IMR-90 (cell line): ENCODE data around the gene STAT1.

Experiments used
- CTCF ChIP-seq: conservative IDR thresholded peaks from 2 replicates; pipeline ENCODE4 v1.5.1; 2012; ENCODE audit warnings: mild to moderate bottlenecking, low read depth, low read length, improper control_type of control experiment
- MAFK ChIP-seq: IDR thresholded peaks from 2 replicates; pipeline ENCODE4 v1.6.1; 2012; ENCODE audit warnings: low read depth, low read length, improper control_type of control experiment
- MXI1 ChIP-seq: IDR thresholded peaks from 2 replicates; pipeline ENCODE4 v1.6.1; 2012; ENCODE audit warnings: low read depth, mild to moderate bottlenecking, low read length, moderate library complexity, borderline replicate concordance
- POLR2A ChIP-seq: IDR thresholded peaks from 2 replicates; pipeline ENCODE4 v1.6.1; 2012; ENCODE audit warnings: mild to moderate bottlenecking, low read depth, low read length
- RAD21 ChIP-seq: IDR thresholded peaks from 2 replicates; pipeline ENCODE4 v1.6.1; 2012; ENCODE audit warnings: low read length, improper control_type of control experiment
- RFX5 ChIP-seq: IDR thresholded peaks from 2 replicates; pipeline ENCODE4 v1.8.0; 2012; ENCODE audit warnings: low read depth, mild to moderate bottlenecking, low read length, moderate library complexity
- USF2 ChIP-seq: fragments of 150-350 bp; IDR thresholded peaks from 2 replicates; pipeline ENCODE4 v1.6.1; 2017; ENCODE audit warnings: mild to moderate bottlenecking, antibody characterized with exemption, low read length, low read depth

GRCh38 chr2:191020221-191020741 lies 6.3 kb upstream of the STAT1 start:
- TF ChIP-seq CTCF (no peak), POLR2A (peak; percentile 85), USF2 (peak; percentile 94), RFX5 (no peak), RAD21 (peak; percentile 22; the same call in 1 of the 2 replicates), MAFK (no peak), MXI1 (peak; percentile 98)
